HL-60/S4 treated with phorbol 12-myristate 13-acetate at 8.2 ng/mL for 4 days and 3 days (cell line): ENCODE measurements around the gene MTMR3.
"Not testable (repeated sequence)": the region's sequence is repeated elsewhere in the genome, so short reads cannot be mapped to it uniquely, and the experiment has no call there.

Experiments
- in situ Hi-C: fragments of 300-500 bp; cut with MboI; formaldehyde crosslinking; loops from 2 replicates; pipeline ENCODE4 v1.15.0; 2022; ENCODE audit warnings: low sequenced_read_pairs

The MTMR3 gene

DNA sequence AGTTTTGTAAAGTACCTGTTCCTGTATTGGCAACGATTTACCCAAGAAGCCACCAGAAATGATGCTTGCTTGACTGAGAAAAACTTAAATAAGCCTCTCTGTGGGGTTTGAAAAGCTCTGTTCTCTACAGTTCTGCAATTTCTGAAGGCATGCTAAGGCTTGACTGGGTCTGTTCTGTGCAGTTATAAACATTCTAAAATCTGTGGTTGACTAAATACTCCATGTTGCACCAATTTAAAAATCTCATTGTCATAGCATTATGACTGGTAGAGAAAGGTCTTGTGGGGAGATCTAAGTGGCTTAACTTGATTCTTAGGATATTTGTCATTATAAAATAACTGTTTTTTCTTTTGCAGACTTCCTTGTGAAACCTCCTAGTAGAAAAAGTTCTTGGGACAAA lies 73.7 kb downstream of the MTMR3 start:
- in situ Hi-C loops: no loop called here

- in situ Hi-C loops: no loop called here
These were observed 75.2 kb downstream of the MTMR3 start for GRCh38 chr22:29958170-29958569.

DNA sequence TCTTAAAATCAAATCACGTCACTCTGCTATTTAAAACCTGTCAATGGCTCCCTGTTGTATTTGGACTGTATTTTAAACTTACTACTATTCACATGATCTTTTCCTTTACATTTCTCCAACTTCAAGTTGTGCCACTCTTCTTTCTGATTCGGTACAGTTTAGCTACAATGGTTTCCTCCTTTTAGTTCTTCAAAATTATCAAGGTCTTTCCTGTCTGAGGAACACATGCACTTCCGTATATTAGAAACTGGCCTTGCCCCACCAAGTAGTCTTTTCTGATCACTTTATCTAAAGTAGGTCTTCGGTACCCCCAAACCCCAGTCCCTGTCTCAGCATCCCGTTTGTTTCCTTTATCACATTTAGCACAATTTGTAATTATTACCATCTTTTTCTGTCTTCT lies 81.8 kb downstream of the MTMR3 start:
- in situ Hi-C loops: no loop called here

DNA sequence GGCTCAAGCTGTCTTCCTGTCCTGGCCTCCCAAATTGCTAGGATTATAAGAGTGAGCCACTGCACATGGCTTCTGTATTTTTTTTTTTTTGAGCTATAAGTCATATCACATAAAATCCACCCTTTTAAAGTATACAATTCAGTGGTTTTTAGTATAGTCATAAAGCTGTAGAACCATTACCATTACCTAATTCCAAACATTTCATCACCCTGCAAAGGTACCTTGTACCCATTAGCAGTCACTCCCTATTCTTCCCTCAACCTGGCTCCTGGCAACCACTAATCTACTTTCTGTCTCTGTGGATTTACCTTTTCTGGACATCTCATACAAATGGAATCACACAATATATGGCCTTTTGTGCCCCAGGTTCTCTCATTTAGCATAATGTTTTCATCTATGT lies 84.5 kb downstream of the MTMR3 start:
- in situ Hi-C loops: no loop called here

GRCh38 chr22:29971607-29972006 lies 88.6 kb downstream of the MTMR3 start:
- in situ Hi-C loops: no loop called here

GRCh38 chr22:29972121-29972520 lies 89.1 kb downstream of the MTMR3 start:
- in situ Hi-C loops: no loop called here

DNA sequence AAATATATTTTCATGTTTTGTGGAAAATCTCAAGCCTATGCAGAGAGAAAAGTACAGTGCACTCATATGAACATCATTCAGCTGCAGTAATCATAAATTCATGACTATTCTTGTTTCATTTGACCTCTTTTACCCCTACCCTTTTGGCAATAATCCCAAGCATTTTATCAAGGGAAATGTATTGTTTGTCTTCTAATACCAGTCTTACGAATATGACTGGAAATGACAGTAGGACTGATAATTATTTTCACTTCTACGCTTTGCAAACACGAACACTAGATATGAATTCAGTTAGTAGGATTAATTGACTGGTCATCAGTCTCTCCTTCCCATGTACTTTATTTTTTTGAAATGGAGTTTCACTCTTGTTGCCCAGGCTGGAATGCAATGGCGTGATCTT lies 90.3 kb downstream of the MTMR3 start:
- in situ Hi-C loops: no loop called here

DNA sequence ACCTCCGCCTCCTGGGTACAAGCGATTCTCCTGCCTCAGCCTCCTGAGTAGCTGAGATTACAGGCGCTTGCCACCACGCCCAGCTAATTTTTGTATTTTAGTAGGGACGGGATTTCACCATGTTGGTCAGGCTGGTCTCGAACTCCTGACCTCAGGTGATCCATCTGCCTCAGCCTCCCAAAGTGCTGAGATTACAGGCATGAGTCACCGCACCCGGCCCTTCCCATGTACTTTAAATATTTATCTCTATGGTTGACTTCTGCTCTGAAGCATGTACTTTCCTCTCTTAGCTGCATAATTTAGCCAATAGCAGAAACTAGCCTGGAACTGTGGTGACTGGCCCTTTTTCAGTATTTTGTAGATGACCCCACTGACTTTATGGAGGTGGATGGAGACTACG lies 90.7 kb downstream of the MTMR3 start:
- in situ Hi-C loops: not testable (repeated sequence)

- in situ Hi-C loops: no loop called here
These were observed 92.5 kb downstream of the MTMR3 start for GRCh38 chr22:29975494-29975893.

- in situ Hi-C loops: no loop called here
These were observed 94.1 kb downstream of the MTMR3 start for GRCh38 chr22:29977107-29977506.

GRCh38 chr22:29979777-29980321 lies 96.9 kb downstream of the MTMR3 start:
- in situ Hi-C loops: no loop called here

DNA sequence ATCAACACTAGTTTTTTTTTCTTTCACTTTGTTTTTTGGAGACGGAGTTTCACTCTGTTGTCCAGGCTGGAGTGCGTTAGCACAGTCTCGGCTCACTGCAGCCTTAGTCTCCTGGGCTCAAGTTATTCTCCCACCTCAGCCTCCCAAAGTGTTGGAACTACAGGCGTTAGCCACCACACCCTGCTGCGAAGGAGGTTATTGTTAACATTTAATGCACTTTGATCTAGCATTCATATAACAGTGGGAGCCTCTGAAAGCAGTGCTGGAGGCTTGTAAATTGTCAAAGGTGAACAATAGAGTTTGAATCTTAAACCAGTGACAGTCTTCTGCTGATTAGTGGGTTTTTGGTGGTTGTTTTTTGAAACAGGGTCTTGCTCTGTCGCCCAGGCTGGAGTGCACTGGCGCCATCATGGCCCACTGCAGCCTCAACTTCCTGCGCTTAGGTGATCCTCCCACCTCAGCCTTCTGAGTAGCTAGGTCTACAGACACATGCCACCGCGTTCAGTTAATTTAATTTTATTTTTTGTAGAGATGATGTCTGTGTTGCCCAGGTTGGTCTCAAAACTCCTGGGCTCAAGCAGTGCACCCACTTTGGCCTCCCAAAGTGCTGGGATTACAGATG lies 100.4 kb downstream of the MTMR3 start:
- in situ Hi-C loops: no loop called here

- in situ Hi-C loops: no loop called here
These were observed 102.9 kb downstream of the MTMR3 start for GRCh38 chr22:29985912-29986311.

- in situ Hi-C loops: no loop called here
These were observed 104.2 kb downstream of the MTMR3 start for GRCh38 chr22:29987137-29987536.

DNA sequence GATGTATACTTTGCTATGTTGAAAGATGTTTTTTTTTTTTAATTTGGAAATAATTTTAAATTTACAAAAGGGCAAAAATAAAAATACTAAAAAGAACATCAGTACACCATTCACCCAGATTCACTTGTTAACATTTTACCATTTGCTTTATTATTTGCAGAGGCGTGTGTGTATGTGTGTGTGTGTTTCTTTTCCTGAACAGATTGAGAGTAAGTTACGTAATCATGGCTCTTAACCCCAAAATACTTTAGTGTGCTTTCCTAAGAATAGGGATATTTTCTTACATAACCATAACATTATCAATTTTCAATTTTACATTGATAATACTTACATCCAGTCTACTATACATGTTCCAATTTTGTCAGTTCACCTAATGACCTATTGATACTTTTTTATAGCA lies 105.7 kb downstream of the MTMR3 start:
- in situ Hi-C loops: no loop called here

DNA sequence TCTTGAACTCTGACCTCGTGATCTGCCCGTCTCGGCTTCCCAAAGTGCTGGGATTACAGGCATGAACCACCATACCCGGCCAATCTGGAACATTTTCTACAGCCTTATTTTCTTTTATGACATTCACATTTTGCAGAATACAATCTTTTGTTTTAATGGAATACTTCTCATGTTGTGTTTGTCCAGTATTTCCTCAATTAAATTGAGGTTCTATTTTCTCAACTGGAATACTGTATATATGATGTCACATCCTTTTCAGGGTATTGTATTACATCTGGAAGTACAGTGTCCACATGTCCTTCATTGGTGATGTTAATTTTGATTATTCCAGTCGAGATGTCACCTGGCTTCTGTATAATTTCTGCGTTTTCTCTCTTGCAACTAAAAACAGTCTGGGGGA lies 106.5 kb downstream of the MTMR3 start:
- in situ Hi-C loops: no loop called here

DNA sequence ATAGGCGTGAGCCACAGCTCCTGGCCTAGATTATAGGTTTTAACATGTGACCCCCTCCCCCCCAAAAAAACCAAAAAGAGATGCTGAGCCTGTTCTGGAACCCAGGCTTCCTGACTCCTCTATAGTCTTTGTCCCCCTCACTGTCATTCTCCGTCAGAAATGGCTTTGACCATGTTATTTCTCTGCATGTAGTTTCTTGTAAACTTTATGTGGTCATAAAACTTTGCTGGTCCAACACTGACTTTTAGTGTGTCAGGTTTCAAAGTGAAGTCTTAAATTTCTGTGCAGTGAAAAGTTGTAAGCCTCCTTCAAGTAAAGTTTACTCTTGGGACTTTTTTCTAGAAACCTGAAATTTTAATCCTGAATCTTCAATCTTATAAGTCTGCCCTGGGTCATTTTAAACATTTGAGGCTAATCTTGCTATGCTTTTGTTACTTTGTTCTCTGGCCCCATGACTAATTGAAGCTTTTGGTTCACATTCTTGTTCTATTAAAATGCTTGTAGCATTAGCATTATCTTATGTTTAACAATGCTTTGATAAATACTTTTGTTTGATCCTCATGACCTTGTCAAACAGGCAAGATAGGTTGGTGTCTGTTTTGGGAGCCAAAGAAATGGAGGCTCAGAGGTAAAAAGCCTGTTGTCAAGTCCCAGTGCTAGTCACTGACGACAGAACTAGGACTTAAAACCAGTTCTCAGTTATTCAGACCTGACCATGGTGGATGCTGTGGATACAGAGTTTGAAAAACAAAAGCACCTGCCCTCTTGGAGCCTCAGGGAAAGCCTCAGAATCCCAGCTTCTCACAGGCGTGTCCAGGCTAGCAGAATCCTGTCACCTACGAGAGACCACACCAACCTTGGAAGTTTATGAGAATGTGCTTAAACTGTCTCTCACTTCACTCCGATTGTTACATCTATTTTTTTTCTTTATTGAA lies 109.6 kb downstream of the MTMR3 start:
- in situ Hi-C loops: no loop called here

- in situ Hi-C loops: no loop called here
These were observed 111.2 kb downstream of the MTMR3 start for GRCh38 chr22:29994027-29994715.

DNA sequence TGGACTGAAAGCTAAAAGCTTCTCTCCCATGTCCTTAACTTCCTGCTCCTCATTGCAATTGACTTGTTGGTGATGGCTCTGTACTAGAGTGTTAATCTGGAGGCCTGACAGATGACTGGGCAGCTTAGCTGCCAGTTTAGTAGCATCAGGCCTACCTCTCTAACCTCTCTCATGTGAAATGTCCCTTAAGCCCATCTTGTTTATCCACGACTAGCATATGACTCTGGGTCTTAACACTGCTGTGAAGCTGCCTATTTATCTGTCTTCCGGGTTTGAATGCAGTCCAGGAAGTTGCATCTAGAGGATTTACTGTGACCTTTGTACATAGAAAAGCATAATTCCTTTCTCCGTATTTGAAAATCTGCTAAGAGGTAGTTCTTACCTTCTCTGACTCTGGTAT lies 112.0 kb downstream of the MTMR3 start:
- in situ Hi-C loops: no loop called here

- in situ Hi-C loops: no loop called here
These were observed 114.1 kb downstream of the MTMR3 start for GRCh38 chr22:29997107-29997506.

GRCh38 chr22:29997516-29997915 lies 114.5 kb downstream of the MTMR3 start:
- in situ Hi-C loops: no loop called here
